ENCODE results near the gene HMSD.

Gene HMSD

DNA sequence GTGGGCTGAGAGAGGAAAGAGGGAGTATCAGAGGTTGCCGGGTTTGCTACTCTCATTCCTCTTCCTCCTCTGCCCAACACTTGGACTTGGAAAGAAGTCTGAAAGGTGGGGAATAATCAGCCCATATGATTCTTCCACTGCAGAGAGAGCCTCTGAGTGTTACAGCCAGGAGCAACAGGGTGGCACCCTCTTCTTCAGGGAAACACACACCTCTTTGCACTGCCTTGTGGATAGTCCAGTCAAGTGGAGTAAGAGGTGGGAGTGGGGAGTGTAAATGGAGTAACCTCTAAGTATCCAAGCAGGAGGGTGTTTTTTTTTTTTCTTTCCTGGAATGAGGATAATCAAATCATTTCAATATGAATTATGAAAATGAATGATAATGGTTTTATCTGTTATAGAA, 11.8 kb downstream of the HMSD start:
- no peak for DNase-seq (ENCODE audit: low read depth)
- H3K4me3 ChIP-seq (ENCODE audit: low read length): no peak overlapping the region
- H3K9ac ChIP-seq (ENCODE audit: low read length): no peak overlapping the region
- H3K9me3 ChIP-seq (ENCODE audit: control insufficient read depth, low read length): no peaks in the 10 kb centered on the region
- no peaks in the 10 kb centered on the region for H3K27me3 ChIP-seq (replicated peaks; ENCODE audit: control insufficient read depth, insufficient read depth, low read length)
- no peaks in the 10 kb centered on the region for H3K4me1 ChIP-seq (ENCODE audit: control insufficient read depth, insufficient read depth, low read length)
- H3K36me3 ChIP-seq (ENCODE audit: control insufficient read depth, insufficient read depth, low read length, severe bottlenecking): no peaks in the 10 kb centered on the region

DNA sequence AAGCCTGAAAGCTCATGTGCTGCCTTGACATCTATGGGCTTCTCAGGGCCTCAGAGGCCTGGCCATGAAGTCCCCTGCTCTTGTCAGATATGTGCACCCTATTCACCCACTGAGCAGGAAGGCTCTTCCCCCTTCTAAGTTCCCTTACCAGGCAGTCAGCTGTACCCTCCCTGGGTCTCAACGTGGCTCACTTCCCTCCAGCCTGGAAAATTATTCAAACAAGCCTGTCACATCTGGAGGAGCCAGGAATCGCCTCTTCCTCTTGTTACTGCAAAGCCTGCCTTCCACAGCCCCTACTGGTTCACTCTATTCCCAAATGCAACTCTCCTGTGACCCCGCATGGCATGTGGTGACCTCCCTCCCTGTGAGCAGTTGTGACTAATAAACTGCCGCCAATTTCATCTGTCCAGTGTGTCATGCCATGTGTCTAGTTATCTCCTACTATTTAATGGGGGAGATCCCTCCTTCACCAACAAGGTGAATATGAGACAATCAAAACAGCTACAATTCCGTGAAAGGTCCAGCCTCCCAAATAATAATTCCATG, 12.4 kb downstream of the HMSD start:
- no peaks in the 10 kb centered on the region for H3K4me1 ChIP-seq (ENCODE audit: control insufficient read depth, insufficient read depth, low read length)
- H3K9ac ChIP-seq (ENCODE audit: low read length): no peak overlapping the region
- H3K9me3 ChIP-seq (ENCODE audit: control insufficient read depth, low read length): no peaks in the 10 kb centered on the region
- H3K27me3 ChIP-seq (replicated peaks; ENCODE audit: control insufficient read depth, insufficient read depth, low read length): no peaks in the 10 kb centered on the region
- no peak for DNase-seq (ENCODE audit: low read depth)
- no peaks in the 10 kb centered on the region for H3K36me3 ChIP-seq (ENCODE audit: control insufficient read depth, insufficient read depth, low read length, severe bottlenecking)
- no peak overlapping the region for H3K4me3 ChIP-seq (ENCODE audit: low read length)

DNA sequence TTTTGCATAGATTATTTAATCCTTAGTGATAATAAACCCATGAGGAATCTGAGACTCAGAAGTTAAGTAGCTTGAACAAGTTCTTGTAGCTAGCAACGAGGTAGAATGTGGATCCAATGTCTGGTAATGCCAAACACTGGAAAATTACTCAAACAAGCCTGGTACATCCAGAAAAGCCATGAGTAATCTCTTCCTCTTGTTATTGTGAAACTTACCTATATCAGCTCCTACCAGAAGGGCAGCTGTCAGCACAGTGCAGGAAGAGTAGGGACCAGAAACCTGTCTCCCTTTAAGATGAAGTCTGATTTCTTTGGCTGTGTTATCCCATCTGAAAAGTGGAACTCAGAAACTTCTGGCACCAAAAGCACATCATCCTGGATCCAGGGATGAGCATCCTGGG, 13.0 kb downstream of the HMSD start:
- Histone ChIP-seq H3K9ac (ENCODE audit: low read length) (no peak overlapping the region), H3K4me3 (ENCODE audit: low read length) (no peak overlapping the region), H3K4me1 (ENCODE audit: control insufficient read depth, insufficient read depth, low read length) (no peaks in the 10 kb centered on the region), H3K9me3 (ENCODE audit: control insufficient read depth, low read length) (no peaks in the 10 kb centered on the region), H3K36me3 (ENCODE audit: control insufficient read depth, insufficient read depth, low read length, severe bottlenecking) (no peaks in the 10 kb centered on the region), H3K27me3 (replicated peaks; ENCODE audit: control insufficient read depth, insufficient read depth, low read length) (no peaks in the 10 kb centered on the region)
- DNase-seq (ENCODE audit: low read depth): no peak

DNA sequence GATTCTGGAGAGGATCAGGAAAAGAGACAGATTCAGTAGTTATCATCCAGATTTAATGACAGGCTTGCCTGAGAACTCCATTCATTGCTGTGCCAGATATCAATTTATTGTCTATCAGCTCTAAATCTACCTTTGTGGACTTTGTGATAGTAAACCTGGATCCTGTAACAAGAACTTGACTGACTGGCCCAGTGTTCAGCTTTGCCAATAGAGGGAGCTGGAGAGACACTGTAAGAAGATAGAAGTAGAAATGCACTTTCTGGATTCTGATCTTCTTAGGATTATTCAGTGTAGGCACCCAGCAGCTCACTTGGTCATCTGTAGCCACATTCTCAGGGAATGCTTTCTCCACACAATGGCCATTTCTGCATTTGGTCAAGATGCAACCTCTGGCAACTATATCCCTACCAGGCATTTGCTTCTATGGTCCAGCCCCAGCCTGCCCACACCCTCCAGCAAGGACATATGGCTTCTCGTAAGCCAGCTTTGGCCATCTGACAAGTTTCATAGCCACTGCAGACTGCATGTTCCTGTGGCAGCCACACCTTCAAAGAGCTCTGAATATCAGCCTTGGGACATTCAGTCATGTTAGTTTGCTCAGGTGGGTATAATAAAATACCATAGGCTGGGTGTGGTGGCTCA, 14.6 kb downstream of the HMSD start:
- Histone ChIP-seq H3K4me3 (ENCODE audit: low read length) (no peak overlapping the region), H3K4me1 (ENCODE audit: control insufficient read depth, insufficient read depth, low read length) (no peaks in the 10 kb centered on the region), H3K9ac (ENCODE audit: low read length) (no peak overlapping the region), H3K36me3 (ENCODE audit: control insufficient read depth, insufficient read depth, low read length, severe bottlenecking) (no peaks in the 10 kb centered on the region), H3K27me3 (replicated peaks; ENCODE audit: control insufficient read depth, insufficient read depth, low read length) (no peaks in the 10 kb centered on the region), H3K9me3 (ENCODE audit: control insufficient read depth, low read length) (no peaks in the 10 kb centered on the region)
- peak; percentile 86 for DNase-seq (ENCODE audit: low read depth)

DNA sequence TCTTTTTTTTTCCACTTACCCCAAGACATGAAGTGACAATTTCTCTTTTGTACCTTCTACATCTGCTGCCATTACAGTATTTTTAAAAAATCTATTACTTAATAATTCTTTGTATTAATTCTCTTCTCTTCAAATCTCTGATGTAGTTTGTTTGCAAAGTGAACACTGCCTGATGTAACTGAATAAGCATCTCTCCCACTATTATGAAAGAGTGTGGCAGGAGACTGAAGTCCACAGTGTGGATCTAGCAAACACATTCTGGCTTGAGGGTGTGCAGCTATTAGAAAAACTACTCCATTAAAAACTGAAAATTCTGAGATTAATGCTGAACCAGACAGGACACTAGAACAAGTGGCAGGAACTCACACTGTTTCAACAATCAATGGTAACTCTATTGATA, 15.8 kb downstream of the HMSD start:
- Histone ChIP-seq H3K27me3 (replicated peaks; ENCODE audit: control insufficient read depth, insufficient read depth, low read length) (no peaks in the 10 kb centered on the region), H3K9me3 (ENCODE audit: control insufficient read depth, low read length) (no peaks in the 10 kb centered on the region), H3K4me3 (ENCODE audit: low read length) (no peak overlapping the region), H3K9ac (ENCODE audit: low read length) (no peak overlapping the region), H3K4me1 (ENCODE audit: control insufficient read depth, insufficient read depth, low read length) (peaks cover 6% of the 10 kb centered on the region), H3K36me3 (ENCODE audit: control insufficient read depth, insufficient read depth, low read length, severe bottlenecking) (no peaks in the 10 kb centered on the region)
- no peak for DNase-seq (ENCODE audit: low read depth)

DNA sequence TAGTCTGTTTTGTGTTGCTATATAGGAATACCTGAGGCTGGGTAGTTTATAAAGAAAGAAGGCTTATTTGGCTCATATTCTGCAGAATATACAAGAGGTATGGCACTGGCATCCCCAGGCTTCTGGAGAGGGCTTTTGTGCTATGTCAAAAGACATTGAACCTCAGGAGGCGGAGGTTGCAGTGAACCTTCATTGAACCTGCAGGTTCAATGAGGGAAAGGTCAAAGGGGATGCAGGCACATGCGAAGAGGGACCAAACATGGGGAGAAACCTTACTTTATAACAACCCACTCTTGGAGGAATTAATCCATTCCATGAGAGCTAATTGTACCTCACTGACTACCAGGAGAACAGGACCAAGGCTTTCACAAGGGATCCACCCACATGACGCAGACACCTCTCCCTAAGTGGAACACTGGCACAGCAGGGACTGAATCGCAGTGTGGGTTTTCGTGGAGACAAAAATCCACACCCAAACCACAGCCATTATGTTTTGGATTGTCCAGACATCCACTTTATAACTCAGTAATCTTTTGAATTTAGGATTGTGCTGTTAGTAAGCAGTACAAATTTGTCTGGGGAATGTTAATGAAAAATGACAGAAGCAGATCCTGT, 16.7 kb downstream of the HMSD start:
- H3K9ac ChIP-seq (ENCODE audit: low read length): no peak overlapping the region
- no peaks in the 10 kb centered on the region for H3K36me3 ChIP-seq (ENCODE audit: control insufficient read depth, insufficient read depth, low read length, severe bottlenecking)
- no peaks in the 10 kb centered on the region for H3K9me3 ChIP-seq (ENCODE audit: control insufficient read depth, low read length)
- peak; percentile 38 for DNase-seq (ENCODE audit: low read depth)
- no peak overlapping the region for H3K4me3 ChIP-seq (ENCODE audit: low read length)
- H3K27me3 ChIP-seq (replicated peaks; ENCODE audit: control insufficient read depth, insufficient read depth, low read length): no peaks in the 10 kb centered on the region
- H3K4me1 ChIP-seq (ENCODE audit: control insufficient read depth, insufficient read depth, low read length): peaks cover 6% of the 10 kb centered on the region

DNA sequence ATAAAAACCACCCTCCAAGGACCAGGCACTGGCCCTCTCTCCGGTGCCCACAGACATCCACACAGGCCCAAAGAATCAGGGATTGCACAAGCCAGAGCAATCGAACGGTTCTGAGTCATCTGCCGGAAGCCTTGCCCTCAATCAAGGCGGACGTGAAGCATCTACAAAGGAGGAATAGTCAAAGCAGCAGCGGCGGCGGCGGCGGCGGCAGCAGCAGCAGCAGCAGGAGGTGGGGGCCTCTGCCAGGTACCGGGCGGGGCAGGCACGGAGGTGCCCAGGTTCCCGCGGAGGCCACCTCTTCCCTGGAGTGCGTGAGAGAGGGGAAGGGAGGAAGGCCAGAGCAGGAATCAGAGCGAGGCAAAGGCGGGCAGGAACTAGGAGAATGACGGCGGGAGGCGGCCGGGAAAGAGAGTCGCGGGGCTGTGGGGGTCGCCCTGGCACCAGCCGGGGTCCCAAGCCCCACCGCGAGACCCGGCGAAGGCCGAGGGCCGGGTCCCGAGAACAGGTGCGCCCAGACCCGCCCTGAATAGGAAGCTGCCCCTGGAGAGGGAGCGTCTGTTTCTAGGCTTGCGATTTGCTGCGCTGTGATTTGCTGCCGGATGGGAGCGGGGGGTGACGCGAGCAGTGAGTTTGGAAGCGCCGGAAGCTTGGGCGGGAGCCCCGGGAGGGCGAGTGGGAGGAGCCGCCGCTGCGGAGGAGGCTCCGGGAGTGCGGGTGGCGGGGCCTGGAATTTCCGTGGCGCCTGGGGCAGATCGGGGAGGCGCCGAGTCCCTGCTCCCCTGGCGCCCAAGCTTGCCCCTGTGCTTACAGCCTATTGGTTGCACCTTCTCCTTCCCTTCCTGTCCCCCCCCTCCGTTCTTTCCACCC, 21.1 kb downstream of the HMSD start, which contains the start of gene SERPINB8:
Gene SERPINB8, plus strand, starts transcription at position 140 of the 867 bp plus-strand sequence. CDS start 8,228 bp downstream, outside the sequence.
- no peaks in the 10 kb centered on the region for H3K27me3 ChIP-seq (replicated peaks; ENCODE audit: control insufficient read depth, insufficient read depth, low read length)
- peak within 1 kb of the TSS; percentile 92 for H3K9ac ChIP-seq (ENCODE audit: low read length)
- H3K4me3 ChIP-seq (ENCODE audit: low read length): peak within 1 kb of the TSS; percentile 92
- no peaks in the 10 kb centered on the region for H3K36me3 ChIP-seq (ENCODE audit: control insufficient read depth, insufficient read depth, low read length, severe bottlenecking)
- H3K9me3 ChIP-seq (ENCODE audit: control insufficient read depth, low read length): no peaks in the 10 kb centered on the region
- DNase-seq (ENCODE audit: low read depth): peak; percentile 99
- H3K4me1 ChIP-seq (ENCODE audit: control insufficient read depth, insufficient read depth, low read length): peaks cover 21% of the 10 kb centered on the region

DNA sequence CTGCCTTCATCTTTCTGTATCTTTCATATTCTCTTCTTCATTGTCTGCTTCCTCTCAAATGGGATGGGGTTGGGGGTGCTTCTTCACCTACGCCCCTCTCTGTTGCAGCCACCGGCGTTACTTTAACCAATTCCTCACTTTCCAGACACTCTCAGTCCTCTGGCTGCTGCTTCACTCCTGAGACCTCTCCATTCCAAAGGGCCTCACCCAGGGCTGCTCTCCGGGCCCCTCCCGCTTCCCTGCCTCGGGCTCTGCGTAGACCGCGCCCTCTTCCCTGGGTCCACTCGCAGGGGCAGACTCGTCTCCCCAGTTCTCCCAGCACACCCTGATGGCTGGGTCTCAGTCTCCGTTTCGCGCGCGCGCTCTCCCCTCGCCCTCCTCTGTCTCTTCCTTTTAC, 21.7 kb downstream of the HMSD start:
- Histone ChIP-seq H3K4me1 (ENCODE audit: control insufficient read depth, insufficient read depth, low read length) (peaks cover 23% of the 10 kb centered on the region), H3K27me3 (replicated peaks; ENCODE audit: control insufficient read depth, insufficient read depth, low read length) (no peaks in the 10 kb centered on the region), H3K9ac (ENCODE audit: low read length) (peak overlapping the region; percentile 92), H3K36me3 (ENCODE audit: control insufficient read depth, insufficient read depth, low read length, severe bottlenecking) (no peaks in the 10 kb centered on the region), H3K9me3 (ENCODE audit: control insufficient read depth, low read length) (no peaks in the 10 kb centered on the region), H3K4me3 (ENCODE audit: low read length) (peak overlapping the region; percentile 92)
- peak; percentile 71 for DNase-seq (ENCODE audit: low read depth)

DNA sequence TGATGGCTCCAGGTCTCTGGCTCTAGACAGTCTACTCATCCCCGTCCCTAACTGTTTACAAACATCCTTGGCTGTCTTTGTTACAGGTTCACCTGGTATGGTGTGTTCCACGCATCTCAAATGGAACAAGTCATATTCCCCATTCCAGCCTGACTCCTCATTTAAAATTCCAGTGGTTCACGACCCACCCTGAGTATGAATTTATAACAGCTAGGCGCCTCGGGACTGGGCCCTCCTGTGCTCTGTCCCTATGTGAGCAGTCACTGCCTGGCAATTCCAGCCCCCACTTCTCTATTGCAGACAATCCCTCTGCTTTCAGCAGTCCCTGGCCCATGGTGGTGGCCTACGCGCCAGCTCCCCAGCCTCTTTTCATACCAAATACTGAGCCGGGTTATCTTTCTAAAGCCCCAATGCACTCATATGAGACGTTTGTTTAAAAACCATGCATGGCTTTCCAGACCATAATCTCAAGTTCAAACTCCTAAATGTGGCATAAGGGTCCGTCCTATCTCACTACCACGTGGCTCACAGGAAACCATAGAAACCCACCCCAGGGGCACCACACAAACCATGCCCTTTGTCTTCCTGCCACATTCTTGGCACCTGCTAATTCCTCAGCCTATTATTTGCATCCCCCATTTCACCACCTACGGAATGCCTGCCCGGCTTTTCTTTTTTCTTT, 22.4 kb downstream of the HMSD start:
- Histone ChIP-seq H3K4me3 (ENCODE audit: low read length) (peak overlapping the region; percentile 92), H3K9me3 (ENCODE audit: control insufficient read depth, low read length) (no peaks in the 10 kb centered on the region)
- no peak for DNase-seq (ENCODE audit: low read depth)

DNA sequence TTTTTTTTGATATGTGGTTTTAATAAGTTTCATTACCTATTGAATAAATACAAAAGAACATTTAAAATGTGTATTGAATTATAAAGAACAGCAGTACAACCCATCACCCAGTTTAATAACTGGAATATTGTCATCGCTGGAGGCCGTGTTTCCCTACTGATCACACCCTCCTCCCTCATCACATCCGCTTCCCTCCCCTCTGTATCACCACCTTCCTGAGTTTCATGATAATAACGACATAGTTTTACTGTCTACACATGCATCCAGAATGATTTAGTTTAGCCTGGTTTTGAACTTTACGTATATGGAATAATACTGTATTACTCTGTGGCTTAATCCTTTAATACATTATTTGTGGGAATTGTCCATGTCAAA, 22.9 kb downstream of the HMSD start:
- H3K36me3 ChIP-seq (ENCODE audit: control insufficient read depth, insufficient read depth, low read length, severe bottlenecking): no peaks in the 10 kb centered on the region
- no peak overlapping the region for H3K4me3 ChIP-seq (ENCODE audit: low read length)
- H3K9ac ChIP-seq (ENCODE audit: low read length): no peak overlapping the region
- no peaks in the 10 kb centered on the region for H3K9me3 ChIP-seq (ENCODE audit: control insufficient read depth, low read length)
- H3K4me1 ChIP-seq (ENCODE audit: control insufficient read depth, insufficient read depth, low read length): peaks cover 23% of the 10 kb centered on the region
- H3K27me3 ChIP-seq (replicated peaks; ENCODE audit: control insufficient read depth, insufficient read depth, low read length): no peaks in the 10 kb centered on the region
- no peak for DNase-seq (ENCODE audit: low read depth)

More for the DNA sequence above, 22.4 kb downstream of the HMSD start:
- Histone ChIP-seq H3K9ac (ENCODE audit: low read length) (peak overlapping the region; percentile 92), H3K4me1 (ENCODE audit: control insufficient read depth, insufficient read depth, low read length) (peaks cover 23% of the 10 kb centered on the region), H3K27me3 (replicated peaks; ENCODE audit: control insufficient read depth, insufficient read depth, low read length) (no peaks in the 10 kb centered on the region), H3K36me3 (ENCODE audit: control insufficient read depth, insufficient read depth, low read length, severe bottlenecking) (no peaks in the 10 kb centered on the region)

DNA sequence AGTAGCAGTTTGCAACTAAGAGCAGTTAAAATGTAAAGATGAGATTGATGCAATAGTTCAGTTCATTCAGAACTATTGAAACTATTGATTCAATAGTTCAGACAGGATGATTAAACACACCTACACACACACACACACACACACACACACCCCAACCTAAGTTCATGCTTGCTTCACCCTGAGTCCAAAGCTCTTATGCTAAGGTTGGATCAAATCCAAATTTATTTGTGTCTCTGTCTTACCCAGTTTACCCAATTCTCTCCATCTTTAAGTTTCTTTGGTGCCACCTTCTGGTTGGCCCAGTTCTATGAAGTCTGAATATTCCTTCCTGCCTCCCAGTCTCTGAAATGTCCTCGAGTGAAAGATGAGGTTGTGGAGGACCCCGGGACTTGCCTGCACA, 25.9 kb downstream of the HMSD start:
- no peaks in the 10 kb centered on the region for H3K9me3 ChIP-seq (ENCODE audit: control insufficient read depth, low read length)
- peak; percentile 60 for DNase-seq (ENCODE audit: low read depth)

More for the DNA sequence above, 25.9 kb downstream of the HMSD start:
- Histone ChIP-seq H3K9ac (ENCODE audit: low read length) (no peak overlapping the region), H3K27me3 (replicated peaks; ENCODE audit: control insufficient read depth, insufficient read depth, low read length) (no peaks in the 10 kb centered on the region), H3K4me3 (ENCODE audit: low read length) (no peak overlapping the region), H3K36me3 (ENCODE audit: control insufficient read depth, insufficient read depth, low read length, severe bottlenecking) (no peaks in the 10 kb centered on the region), H3K4me1 (ENCODE audit: control insufficient read depth, insufficient read depth, low read length) (peaks cover 28% of the 10 kb centered on the region)
